Activated CD4-positive, alpha-beta T cell treated with anti-CD3 and anti-CD28 coated beads, Interleukin-2, amount 50 U/mL, for 16 hours (primary cell): ENCODE measurements around the gene GABPB2.
"Not testable (repeated sequence)": the region's sequence is repeated elsewhere in the genome, so short reads cannot be mapped to it uniquely, and the experiment has no call there.

Experiments used
- DNase-seq: peaks from one replicate; pipeline ENCODE4 v3.0.0-alpha.2; 2020

The GABPB2 gene

GRCh38 chr1:151060657-151061421 is 9.7 kb upstream of the GABPB2 start:
- no peak for DNase-seq

DNA sequence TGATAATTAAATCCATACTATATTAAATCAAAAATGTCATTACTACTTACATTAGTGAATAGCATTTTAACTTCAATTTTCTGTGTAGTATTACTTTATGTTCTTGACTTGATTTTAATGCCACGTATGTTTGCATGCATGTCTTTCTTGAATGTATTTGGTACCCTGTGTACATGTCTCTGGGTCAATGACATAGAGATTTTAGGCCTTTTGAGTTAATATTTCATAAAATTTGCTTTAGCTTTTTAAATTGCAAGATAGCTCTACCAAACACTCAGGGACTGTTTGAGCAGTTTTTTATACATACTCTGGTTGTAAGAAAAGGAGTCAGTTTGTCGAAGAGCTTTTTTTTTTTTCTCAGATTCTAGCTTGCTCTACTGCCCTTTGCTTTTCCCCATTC is 8.9 kb upstream of the GABPB2 start:
- DNase-seq, result no peak

DNA sequence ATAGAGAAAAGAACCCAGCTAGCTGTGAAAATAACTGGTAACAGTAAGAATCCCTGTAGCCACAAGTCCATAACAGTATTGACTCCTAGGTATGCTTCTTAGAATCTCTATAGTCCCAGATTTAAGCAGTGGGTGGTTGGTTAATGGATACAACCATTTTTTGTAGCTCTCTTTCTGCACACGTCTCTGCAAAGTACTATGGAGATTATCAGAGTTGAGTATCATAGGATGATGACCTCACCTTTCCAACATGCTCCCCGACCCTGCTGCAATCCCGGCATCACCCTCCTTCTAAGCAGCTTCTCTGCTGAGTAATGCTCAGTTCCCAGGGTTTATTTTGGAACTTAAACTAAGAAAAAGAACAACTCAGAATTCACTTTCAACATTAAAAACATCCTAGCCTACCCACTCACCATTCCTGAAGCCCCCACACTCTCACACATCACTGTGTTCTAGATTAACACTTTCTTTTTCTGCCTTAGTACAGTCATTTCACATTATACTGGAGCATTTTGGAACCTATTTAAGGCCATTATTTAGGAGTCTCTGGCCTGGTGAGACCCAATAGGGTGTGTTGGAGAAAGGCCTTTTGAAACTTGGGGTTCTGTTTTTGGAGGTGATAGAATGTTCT is 7.7 kb upstream of the GABPB2 start:
- no peak for DNase-seq

GRCh38 chr1:151065089-151065645 is 5.4 kb upstream of the GABPB2 start:
- DNase-seq, result no peak

- no peak for DNase-seq
Measured at GRCh38 chr1:151067185-151067584, 3.4 kb upstream of the GABPB2 start.

GRCh38 chr1:151069103-151069486 is 1.5 kb upstream of the GABPB2 start:
- DNase-seq, result no peak

- DNase-seq, result no peak
Measured at GRCh38 chr1:151072224-151072623, 1.7 kb downstream of the GABPB2 start.

- DNase-seq, result no peak
Measured at GRCh38 chr1:151085953-151086559, 15.5 kb downstream of the GABPB2 start.

DNA sequence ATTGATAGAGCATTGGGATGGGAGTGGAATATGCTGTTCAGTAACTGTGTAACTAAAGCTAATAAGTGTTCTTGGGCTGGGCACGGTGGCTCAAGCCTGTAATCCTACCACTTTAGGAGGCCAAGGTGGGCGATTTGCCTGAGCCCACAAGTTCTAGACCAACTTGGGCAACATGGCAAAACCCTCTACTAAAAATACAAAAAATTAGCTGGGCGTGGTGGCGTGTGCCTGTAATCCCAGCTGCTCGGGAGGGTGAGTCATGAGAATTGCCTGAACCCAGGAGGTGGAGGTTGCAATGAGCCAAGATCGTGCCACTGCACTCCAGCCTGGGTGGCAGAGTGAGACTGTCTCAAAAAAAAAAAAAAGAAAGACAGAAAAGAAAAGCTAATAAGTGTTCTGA is 26.9 kb downstream of the GABPB2 start:
- DNase-seq, result not testable (repeated sequence)

GRCh38 chr1:151098126-151098525 is 27.6 kb downstream of the GABPB2 start:
- no peak for DNase-seq

DNA sequence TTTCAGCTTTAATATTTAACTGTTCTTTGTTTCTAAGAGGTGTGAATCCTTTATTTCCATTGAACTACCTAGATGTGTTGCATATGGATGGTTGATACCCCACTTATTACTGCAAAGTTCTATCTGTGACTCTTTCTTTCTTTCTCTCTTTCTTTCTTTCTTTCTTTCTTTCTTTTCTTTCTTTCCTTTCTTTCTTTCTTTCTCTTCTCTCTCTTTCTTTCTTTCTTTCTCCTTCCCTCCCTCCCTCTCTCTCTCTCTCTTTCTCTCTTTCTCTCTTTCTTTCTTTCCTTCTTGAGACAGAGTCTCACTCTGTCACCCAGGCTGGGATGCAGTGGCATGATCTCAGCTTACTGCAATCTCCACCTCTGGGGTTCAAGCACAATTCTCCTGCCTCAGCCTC is 34.1 kb downstream of the GABPB2 start:
- DNase-seq, result no peak

DNA sequence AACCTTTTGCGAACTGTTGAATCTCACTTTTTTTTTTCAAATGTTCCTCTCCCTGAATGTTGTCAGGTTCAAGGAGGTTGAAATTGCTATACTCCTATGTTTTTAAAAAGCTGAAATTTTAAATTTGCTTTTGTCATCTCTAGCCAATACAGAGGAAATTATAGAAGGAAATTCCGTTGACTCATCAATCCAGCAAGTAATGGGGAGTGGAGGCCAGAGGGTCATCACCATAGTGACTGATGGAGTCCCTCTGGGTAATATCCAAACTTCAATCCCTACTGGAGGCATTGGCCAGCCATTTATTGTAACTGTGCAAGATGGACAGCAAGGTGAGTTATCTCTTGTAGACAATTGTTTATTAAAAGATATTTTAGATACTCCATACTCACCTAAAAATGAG is 36.3 kb downstream of the GABPB2 start:
- no peak for DNase-seq

GRCh38 chr1:151108331-151108730 is 37.8 kb downstream of the GABPB2 start:
- no peak for DNase-seq

- DNase-seq, result no peak
Measured at GRCh38 chr1:151113877-151114276, 43.3 kb downstream of the GABPB2 start.

DNA sequence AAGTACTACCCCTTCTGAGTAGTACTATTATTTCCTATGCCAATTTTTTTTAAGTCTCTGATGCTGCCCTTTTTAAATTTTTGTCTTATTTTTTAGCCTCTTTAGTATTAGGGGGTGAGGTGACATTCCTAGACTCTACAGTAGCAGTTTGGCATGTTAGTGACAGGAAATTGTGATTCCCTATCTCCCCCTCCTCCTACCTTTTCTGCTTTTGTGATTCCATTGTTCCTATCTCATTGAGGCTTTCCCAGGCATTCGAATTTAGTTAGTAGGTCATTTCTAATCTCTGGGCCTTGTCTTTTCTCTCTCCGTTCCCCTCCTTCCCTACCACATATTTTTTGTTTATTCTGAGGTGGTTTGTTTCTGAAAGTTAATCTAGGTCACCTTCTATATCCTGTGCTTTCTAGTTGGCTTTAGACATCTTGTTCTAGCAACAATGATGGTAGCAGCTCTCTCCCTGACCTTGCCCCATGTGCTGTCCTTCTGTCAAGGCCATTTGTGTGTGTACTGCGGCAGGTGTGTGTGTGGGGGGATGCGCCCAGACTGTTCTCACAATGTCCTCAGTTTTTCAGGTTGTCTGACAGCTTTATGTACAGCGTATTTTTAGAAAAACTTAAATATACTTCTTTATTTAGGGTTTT is 54.3 kb downstream of the GABPB2 start:
- DNase-seq, result no peak

DNA sequence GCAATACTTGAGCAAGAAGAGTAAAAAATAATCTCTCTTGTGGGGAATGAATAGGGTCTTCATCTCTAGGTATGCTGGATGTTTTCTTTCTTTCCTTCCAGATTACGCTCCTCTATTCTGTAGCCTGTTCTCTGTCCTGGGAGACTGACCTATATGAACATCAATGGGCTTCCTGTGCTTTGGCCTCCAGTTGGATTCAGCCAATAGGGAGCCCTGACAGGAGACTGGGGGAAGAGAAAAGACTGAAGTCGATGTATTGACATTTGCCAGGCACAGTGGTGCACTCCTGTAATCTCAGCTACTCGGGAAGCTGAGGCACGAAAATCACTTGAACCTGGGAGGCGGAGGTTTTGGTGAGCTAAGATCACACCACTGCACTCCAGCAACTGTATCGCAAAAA is 58.2 kb downstream of the GABPB2 start:
- DNase-seq, result no peak

DNA sequence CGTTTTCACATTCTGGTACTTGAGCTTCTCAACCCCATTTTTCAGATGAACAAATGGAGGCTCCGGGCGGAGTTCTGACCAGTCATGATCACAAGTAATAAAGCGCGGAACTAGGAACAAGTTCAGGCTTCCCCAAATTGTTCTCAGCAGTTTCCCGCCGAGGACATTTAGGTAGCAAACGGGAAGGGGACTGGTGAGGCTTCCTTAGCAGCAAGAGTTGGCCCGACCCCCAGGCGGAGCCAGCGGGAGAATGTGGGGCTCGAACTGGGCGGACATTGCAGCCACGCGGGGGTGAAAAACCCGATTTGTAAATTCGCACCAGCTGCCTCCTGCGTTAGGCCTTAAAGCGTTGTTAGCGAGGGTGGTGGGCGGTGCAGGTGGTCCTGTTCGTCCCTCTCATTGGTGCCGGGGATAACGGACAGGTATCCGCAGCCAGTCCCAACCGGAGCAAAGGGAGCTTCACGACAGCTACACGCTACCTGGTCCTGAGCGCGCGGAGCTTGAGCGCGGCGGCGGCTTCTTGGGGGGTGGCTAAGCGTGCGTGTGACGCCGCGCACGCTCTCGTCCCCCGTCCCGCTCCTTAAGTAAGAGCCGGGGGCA is 60.5 kb downstream of the GABPB2 start:
- peak; percentile 79 for DNase-seq

DNA sequence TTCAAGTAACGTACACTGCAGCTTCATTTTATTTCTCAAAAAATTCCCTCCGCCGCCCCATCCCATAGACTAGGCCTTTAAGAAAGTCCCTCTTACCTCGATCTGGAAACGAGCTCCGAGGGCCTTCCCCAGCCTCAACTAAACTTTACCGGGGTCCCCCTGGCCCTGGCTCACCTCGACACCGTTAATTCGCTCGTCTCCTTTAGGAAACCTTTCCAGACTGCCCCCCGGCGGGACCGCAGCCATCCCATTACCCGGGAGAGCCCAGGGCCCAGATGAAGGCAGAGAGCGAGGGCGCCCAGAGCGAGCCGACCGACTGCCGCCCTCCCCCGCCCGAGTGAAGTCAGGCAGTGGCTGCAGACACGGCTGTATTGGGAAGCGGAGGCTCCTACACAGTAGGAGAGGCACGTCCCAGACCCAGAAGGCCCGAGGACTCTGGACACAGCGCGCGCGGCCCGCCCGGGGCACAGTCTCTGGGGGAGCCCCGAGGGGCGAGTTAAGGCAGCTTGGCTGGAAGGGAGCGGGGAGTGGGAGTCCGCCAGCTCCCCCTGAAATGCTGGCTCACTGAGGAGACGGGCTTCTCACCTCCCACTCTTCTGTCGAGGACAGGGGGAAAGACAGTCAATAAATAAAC is 61.3 kb downstream of the GABPB2 start:
- DNase-seq, result no peak

DNA sequence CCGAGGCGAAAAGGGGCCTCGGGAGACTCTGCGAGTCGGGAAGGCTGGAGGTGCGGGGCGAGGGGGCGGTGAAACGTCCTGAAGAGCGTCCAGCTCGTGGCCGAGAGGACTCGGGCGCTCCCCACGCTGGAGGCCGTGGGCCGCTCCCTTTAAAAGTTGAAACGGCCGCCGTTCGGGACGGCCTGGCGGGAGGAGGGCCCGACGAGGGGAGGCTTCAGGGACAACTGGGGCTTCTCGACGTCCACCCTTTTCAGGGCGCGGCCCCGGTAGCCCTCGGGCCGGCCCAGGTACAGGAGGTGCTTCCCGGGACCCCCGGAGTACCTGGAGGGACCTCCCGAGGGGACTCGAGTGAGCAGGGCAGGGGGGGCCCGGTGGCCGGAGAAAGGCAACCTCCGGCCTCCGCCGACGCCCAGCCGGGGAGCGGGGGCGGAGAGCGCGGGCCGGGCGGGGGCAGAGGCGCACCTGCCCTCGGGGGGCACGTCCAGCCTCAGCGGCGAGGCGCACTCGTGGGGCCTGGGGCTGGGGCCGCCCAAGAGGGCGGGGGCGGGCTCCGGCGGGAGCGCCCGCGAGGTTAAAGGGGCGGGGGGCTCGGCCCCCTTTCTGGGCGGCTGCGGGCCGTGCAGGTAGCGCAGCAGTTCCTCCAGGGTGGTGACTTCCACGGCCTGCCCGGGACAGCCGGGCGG is 61.9 kb downstream of the GABPB2 start:
- no peak for DNase-seq

- DNase-seq, result no peak
Measured at GRCh38 chr1:151133018-151133806, 62.7 kb downstream of the GABPB2 start.

DNA sequence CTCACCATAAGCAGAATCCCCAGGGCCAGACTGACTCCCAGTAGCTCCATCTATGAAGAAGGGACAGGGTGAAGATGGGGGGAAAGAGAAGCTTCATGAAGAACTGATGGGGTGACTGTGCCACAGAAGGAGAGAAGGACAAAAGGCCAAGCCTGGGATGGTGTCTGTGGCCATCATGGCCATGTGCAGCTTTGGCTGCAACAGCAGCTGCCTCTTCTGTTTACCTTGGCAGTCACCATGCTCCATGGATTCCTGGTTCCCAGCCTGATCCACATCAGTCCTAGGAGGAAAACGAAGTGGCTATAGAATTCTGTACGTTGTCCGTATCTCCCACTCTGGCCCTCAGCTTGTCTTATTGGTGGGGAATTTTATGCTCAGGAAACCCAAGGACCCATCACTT is 63.8 kb downstream of the GABPB2 start:
- no peak for DNase-seq
